NCI-H2196 treated with DMSO at 0.1 percent for 48 hours (cell line): ENCODE measurements around the gene HAPSTR1.
"Not testable (repeated sequence)": the region's sequence is repeated elsewhere in the genome, so short reads cannot be mapped to it uniquely, and the experiment has no call there.

Experiments used
- DNase-seq: peaks from one replicate; lab custom pipeline; 2025; ENCODE audit not compliant: unreplicated experiment; lab: John Stamatoyannopoulos, UW

HAPSTR1 gene

GRCh38 chr16:9071377-9071776 is 20.1 kb upstream of the HAPSTR1 start:
- no peak for DNase-seq

GRCh38 chr16:9072806-9073341 is 18.6 kb upstream of the HAPSTR1 start:
- no peak for DNase-seq

- no peak for DNase-seq
These were observed 16.0 kb upstream of the HAPSTR1 start for GRCh38 chr16:9075299-9076071.

- no peak for DNase-seq
These were observed 14.2 kb upstream of the HAPSTR1 start for GRCh38 chr16:9077091-9077809.

DNA sequence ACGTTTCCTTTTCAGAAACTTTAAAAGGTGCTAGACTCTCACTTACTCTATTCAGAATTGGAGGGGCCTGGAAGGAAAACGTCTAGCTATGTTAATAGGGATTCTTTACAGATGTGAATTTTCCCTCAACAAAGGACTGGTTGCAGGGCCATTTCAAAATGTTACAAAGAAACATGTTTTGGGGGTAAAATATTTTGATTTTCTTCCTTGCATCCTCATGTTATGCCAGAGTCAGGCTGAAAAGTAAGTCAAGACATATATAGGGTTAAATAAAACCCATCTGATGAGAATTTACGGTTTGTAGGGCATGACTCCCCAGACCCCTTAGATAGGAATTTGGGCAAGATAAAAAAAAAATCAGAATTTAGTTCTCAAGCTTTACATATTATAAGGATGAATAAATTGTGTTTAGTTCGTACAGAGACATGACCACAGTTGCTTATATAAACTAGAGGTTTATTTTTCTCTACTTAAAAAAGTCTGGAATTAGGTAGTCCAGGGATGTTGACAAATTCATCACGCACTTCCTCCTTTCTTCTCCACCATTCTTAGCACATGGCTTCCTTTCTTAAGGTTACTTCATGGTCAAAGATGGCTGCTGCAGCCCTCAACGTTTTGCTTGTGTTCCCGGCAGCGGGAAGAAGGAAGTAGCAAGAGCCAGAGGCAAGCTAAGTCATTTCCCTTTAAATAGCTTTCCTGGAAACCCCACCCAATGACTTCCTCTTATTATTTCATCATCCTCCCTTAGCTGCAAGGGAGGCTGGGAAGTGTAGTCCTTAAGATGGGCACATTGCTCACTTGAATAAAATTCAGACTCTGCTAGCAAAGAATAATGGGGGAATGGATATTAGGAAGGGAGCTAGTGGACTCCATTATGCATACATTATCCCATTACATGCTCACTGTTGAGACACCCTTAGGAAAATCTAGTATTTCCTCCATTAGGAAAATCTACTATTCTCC is 12.7 kb upstream of the HAPSTR1 start:
- not testable (repeated sequence) for DNase-seq

DNA sequence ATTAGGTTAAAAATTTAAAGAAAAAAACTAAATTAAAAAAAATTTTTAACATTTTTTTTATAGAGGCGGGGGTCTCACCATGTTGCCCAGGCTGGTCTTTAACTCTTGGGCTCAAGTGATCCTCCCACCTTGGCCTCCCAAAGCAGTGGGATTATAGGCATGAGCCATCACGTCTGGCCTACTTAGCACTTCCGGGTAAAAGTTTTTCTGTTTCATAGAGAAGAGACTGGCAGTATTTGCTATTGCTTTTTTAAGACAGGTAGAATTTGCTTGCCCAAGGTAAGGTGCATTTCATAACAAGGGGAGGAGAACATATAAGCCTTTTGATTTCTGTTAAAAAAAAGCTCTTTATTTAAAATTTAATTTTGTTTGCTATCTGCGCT is 12.0 kb upstream of the HAPSTR1 start:
- DNase-seq, result no peak

- no peak for DNase-seq
These were observed 10.3 kb upstream of the HAPSTR1 start for GRCh38 chr16:9081158-9081557.

DNA sequence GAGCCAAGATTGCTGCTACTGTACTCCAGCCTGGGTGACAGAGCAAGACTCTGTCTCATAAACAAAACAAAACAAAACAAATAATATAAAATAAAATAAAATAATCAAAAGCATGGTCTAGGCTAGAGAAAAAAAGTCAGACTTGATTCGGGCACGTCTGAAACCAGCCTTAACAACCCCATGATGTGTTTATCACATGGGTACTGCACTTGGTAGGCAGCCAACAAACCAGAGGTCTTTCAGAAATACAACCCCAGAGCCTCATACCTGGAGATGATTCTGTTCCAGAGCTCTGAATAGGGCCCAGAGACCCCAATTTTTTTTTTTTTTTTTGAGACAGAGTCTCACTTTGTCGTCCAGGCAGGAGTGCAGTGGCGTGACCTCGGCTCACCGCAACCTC is 9.6 kb upstream of the HAPSTR1 start:
- no peak for DNase-seq

DNA sequence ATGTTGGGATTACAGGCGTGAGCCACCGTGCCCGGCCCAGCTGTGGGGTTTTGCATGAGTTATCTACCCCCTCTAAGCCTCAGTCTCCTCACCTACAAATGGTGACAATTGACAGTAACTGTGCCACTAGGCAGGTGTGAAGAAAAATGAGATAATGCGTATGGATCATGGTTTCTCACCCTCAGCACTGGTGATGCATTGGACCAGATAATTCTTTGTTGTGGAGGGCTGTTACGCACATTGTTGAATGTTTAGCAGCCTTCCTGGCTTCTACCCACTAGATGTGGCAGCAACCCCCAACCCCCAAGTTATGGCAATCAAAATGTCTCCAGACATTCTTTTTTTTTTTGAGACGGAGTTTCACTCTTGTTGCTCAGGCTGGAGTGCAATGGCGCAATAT is 9.0 kb upstream of the HAPSTR1 start:
- no peak for DNase-seq

DNA sequence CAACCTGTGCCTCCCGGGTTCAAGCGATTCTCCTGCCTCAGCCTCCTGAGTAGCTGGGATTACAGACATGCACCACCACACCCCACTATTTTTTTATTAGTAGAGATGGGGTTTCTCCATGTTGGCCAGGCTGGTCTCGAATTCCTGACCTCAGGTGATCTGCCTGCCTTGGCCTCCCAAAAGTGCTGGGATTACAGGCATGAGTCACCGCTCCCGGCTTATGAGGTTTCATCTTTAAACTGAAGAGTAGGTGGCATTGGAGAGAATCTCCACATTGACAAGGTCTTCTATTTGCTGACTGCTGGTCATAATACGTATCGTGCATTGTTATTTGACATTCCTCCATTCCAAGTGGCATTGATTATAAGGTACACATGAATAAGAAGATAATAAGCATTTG is 3.7 kb upstream of the HAPSTR1 start:
- not testable (repeated sequence) for DNase-seq

GRCh38 chr16:9088848-9089247 is 2.6 kb upstream of the HAPSTR1 start:
- no peak for DNase-seq

DNA sequence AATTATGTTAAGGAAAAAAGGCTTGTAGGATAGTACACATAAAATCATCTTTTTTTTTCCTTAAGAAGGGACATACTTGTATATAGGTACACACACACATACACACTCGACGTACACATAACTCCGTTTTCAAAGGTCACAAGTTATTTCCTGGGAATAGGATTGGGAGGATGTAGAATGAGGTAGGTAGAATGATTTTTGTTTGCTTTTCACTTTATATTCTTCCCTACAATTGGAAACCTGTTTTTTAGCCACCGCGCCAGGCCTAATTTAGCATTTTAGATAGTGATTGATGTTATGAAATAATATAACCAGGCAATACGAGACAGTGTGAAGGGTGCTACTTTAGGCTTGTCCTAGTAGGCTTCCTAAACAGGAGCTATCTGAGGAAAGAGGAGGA is 1.8 kb upstream of the HAPSTR1 start:
- no peak for DNase-seq

- no peak for DNase-seq
These were observed 1.1 kb upstream of the HAPSTR1 start for GRCh38 chr16:9090101-9090959.

DNA sequence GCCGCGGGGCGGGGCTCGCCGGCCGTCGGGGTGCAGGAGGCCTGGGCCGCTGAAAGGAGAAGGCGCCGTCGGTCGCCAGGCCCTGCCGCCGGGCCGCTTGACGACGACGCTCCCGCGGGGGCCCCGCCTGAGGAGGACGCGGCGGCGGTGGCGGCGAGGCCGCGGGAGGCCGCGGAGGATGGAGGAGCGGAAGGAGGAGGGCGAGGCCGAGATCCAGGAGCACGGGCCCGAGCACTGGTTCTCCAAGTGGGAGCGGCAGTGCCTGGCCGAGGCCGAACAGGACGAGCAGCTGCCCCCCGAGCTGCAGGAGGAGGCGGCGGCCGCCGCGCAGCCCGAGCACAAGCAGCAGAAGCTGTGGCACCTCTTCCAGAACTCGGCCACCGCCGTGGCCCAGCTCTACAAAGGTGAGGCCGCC is 430 bp downstream of the HAPSTR1 start:
- DNase-seq, result no peak

GRCh38 chr16:9092282-9092977 is 986 bp downstream of the HAPSTR1 start:
- no peak for DNase-seq

DNA sequence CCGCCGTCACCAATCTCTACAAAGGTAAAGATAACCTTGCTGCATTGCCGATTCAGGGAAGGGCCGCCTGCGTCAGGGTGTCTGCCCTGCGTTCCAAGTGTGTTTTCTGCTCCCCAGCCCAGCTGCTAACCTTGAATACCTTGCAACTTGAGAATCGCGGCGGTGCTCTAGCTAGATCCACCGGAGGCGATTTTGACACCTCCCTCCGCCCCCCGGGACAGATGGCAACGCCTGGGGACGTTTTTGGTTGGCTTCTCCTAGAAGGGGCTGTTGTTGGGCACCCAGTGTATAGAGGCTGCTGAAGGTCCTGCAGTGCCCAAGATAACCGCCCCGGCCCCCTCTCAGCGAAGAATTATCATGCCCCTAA is 1.5 kb downstream of the HAPSTR1 start:
- no peak for DNase-seq

- DNase-seq, result no peak
These were observed 2.8 kb downstream of the HAPSTR1 start for GRCh38 chr16:9094011-9094846.

- no peak for DNase-seq
These were observed 3.7 kb downstream of the HAPSTR1 start for GRCh38 chr16:9095171-9095570.
